Measurements from ENCODE around the gene IMP4. TPM values are rescaled to one million over a fixed set of nuclear protein-coding genes. Genes with fewer than 3 reads are reported as not detected.

IMP4 gene
- total RNA-seq, 1 donor from 2014 or later, result 144 TPM

DNA sequence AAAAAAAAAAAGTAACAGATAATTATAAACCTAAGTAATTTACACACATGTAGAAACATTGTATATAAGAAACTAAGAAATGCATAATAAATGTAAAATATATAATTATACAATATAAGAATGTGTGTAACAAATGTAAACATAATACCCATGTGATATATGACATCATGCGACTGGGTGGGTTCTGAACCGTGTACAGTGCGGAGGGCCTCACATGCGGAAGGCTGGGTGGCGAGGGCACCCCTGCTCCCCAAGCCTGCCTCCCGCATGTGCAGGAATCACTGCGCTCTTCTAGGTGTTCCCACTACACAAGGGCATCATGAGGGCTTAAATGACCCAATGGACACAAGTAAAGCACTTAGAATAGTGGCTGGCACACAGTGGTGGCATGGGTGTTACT is 15.2 kb downstream of the IMP4 start:
- DNase-seq (ENCODE audit: low read depth, low spot score), result no peak

- no peak for DNase-seq (ENCODE audit: low read depth, low spot score)
Measured at GRCh38 chr2:130358420-130359350, 16.0 kb downstream of the IMP4 start.

- DNase-seq (ENCODE audit: low read depth, low spot score), result no peak
Measured at GRCh38 chr2:130359466-130359865, 16.8 kb downstream of the IMP4 start.

DNA sequence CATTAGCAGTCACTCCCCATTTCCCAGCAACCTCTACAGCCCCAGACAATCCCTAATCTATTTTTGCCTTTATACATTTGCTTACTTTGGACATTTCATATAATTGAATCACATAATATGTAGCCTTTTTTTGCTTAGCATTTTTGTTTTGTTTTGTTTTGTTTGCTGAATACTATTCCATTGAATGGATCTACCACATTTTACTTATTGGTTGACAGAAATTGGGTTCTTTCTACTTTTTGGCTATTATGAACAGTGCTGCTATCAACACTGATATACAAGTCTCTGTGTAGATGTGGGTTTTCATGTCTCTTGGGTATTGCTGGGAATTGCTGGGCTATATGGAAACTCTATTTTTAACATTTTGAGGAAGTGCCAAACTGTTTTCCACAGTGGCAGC is 20.8 kb downstream of the IMP4 start:
- no peak for DNase-seq (ENCODE audit: low read depth, low spot score)

DNA sequence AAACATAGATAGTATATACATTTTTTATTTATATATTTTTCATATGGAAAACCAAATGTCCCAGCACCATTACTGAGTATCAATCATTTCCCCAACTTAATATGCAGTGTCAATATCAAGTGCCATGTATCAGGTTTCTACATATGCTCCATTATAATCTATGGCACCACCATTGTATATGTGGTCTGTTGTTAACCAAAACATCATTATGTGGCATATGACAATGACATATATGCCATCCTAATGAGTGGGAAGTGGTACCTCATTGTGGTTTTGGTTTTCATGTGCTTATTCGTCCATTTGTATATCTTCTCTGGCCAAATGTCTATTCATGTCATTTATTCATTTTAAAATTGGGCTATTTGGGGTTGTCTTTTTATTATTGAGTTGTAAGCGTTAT is 22.4 kb downstream of the IMP4 start:
- no peak for DNase-seq (ENCODE audit: low read depth, low spot score)

- no peak for DNase-seq (ENCODE audit: low read depth, low spot score)
Measured at GRCh38 chr2:130365963-130366362, 23.3 kb downstream of the IMP4 start.

- DNase-seq (ENCODE audit: low read depth, low spot score), result no peak
Measured at GRCh38 chr2:130366720-130367119, 24.0 kb downstream of the IMP4 start.

DNA sequence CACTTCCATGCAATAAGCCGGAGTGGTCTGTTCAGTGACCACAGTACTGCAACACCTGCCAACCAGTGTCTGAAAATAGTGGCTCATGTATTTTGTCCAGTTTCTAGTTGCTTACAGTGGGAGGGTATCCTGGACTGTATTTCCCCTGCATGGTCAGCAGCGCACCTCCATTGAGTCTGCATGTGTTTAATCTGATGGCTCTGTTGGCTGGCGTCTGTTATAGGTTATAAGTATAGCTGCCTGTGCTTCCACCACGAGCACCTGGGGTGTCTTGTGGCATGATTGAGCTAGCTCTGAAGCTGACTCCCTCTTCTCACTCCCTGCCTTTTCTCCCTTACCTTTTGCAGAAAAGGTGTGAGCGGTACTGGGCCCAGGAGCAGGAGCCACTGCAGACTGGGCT is 26.1 kb downstream of the IMP4 start:
- no peak for DNase-seq (ENCODE audit: low read depth, low spot score)

GRCh38 chr2:130369311-130369964 is 26.7 kb downstream of the IMP4 start:
- no peak for DNase-seq (ENCODE audit: low read depth, low spot score)

GRCh38 chr2:130369965-130370341 is 27.3 kb downstream of the IMP4 start:
- no peak for DNase-seq (ENCODE audit: low read depth, low spot score)

DNA sequence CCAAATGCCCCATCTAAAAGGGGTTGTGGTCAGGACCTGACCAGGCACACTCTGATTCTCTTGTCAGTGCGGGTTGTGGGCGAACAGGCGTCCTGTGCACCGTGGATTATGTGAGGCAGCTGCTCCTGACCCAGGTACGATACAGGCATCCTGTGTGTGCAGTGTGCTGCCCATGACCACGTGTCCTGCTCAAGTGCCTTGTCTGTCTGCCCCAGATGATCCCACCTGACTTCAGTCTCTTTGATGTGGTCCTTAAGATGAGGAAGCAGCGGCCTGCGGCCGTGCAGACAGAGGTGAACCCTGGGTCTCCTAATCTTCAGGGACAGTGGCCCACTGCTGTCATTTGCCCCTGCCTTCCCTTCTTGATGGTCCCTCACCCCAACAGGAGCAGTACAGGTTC is 27.8 kb downstream of the IMP4 start:
- no peak for DNase-seq (ENCODE audit: low read depth, low spot score)

DNA sequence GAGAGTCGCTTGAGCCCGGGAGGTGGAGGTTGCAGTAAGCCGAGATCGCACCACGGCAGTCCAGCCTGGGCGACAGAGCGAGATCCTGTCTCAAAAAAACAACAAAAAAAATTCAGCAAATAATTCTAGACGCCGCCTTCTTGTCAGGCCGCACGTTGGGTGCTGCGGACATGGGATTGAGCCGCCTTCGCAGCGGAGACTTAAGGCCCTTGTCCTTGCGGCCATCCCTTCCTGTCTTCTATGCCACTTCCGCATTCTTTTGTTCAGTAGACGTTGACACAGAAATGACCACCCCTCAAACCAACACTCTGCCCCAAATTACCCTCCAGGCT is 29.0 kb downstream of the IMP4 start:
- DNase-seq (ENCODE audit: low read depth, low spot score), result no peak

GRCh38 chr2:130372055-130372832 is 29.5 kb downstream of the IMP4 start:
- no peak for DNase-seq (ENCODE audit: low read depth, low spot score)

DNA sequence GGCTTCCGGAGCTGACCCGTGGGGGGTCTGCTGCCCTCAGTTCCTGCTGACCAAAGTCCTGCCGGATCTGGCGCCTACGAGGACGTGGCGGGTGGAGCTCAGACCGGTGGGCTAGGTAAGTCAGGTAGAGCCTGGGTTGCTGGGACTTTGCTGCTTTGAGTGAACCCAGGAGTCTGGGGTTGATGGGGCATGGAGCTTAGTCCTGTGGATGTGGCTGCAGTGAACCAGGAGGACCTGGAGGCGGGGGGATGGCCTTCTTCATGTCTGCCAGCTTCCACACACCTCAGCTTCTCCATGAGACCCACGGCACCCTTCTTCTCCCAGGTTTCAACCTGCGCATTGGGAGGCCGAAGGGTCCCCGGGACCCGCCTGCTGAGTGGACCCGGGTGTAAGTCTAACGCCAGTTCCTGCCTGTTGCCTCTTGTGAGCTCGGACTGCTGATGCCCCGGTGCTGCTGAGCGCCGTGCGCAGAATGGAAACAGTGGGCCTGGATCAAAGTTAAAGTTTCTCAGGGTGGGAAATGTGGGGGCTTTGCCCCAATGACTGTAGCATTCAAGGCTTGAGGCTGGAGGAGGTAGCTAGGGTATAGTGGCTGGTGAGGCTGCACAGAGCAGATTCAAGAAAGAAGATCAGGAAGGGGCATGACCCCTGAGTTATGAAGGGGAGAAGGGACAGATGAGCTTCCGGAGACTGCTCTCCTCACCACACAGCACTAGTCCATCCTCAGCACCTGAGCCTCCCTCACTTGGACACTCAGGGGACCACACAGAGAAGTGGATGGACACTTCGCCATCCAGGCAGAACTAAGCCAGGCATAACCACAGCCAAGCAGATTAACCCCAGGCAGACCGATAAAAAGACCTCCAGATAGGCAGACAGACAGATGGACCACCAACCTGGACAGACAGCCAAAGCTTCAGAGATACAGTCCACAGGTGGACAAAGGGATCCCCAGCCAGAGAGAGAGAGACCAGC is 30.4 kb downstream of the IMP4 start:
- DNase-seq (ENCODE audit: low read depth, low spot score), result no peak

DNA sequence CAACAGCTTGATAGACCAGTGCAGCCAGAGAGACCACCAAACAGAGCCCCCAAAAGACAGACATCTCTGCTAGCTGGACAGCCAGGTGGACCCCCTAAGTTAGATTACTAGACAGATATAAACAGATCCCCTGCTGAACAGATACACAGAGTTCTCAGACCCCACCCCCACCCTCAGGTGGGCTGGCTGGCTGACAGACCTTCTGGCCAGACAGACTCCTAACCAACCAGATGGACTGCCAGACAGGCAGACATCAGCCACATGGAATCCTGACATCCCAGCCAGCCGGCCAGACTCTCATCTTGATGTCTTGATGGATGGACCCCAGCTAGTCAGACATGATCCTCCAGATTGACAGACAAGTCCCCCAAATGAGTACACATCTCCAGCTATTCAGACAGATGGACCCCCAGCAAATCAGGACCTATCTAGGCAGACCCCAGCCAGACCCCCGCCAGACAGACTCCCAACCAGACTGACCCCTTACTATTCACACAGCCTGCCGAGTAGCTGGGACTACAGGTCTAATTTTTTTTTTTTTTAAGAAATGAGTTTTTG is 31.2 kb downstream of the IMP4 start:
- no peak for DNase-seq (ENCODE audit: low read depth, low spot score)

GRCh38 chr2:130374587-130375290 is 32.0 kb downstream of the IMP4 start:
- no peak for DNase-seq (ENCODE audit: low read depth, low spot score)

DNA sequence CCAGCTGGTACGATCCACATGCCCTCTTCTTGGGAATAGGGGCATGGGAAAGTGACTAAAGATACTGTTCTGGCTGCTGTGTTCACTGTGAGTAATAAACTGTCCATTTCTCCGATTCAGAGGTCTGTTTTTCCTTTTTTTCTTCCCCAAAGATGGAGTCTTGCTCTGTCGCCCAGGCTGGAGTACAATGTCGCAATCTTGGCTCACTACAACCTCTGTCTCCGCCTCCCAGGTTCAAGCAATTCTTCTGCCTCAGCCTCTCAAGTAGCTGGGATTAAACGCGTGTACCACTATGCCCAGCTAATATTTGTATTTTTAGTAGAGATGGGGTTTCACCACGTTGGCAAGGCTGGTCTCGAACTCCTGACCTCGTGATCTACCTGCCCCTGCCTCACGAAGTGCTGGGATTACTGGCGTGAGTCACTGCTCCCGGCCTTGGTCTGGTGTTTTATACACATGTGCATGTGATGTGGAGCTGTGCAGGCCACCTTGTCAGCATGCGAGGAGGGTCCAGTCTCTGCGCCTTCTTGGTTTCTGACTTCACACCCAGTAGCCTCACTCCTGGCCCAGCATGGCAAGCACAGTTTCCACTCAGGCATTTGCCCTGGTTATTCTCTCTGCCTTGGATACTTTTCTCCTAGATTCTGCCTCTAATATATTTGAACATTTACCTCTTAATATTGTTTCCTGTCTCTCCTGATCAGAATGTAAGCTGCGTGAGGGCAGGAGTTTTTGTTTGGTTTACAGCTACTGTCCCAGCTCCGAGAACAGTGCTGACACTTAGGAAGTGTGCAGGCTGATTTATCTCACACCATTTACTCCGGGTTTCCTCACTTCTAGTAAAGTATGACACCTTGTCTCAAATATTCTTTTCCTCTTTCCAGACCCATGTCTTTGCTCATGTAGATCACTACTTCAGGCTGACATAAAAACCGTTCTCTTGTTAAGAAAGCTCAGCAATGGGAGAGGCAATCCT is 32.9 kb downstream of the IMP4 start:
- DNase-seq (ENCODE audit: low read depth, low spot score), result no peak

DNA sequence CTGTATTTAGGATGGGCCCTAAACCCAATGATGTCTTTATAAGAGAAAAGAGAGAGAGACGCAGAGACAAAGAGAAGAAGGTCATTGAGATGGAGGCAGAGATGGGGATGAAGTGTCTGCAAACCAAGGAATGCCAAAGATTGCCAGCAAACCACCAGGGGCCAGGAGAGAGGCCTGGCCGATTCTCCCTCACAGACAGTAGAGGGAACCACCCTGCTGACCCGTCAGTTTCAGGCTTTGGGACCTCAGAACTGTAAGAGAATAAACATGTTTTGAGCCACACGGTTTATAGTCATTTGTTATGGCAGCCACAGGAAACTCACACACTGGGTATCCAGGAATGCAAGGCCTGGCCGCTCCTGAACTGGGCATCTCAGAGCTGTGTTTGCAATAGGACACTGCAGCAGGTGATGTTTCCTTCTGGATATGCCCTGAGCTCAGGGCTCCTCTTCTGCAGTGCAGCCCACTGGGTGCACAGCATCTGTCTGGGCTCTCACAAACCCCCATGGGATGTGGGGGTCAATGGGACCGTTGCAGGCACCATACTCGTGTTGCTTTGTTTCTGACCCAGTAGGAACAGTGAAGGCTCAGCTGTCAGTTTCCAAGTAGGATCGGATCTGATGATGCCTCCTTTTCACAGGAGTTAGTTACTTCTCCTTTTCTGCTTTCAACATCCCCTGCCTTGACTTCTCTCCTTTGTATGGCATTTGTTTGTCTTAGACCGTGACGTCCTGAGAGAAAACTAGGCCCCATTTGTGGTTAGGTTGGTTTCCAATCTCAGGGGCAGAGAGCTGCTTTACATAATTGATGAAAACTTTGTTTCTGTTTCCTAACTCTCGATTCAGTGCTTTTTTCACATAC is 34.0 kb downstream of the IMP4 start:
- DNase-seq (ENCODE audit: low read depth, low spot score), result no peak

Data from pulmonary artery endothelial cell (primary cell).